Measurements from ENCODE around the gene EPB41L4A.
"Not testable (repeated sequence)": the region's sequence is repeated elsewhere in the genome, so short reads cannot be mapped to it uniquely, and the experiment has no call there.

EPB41L4A gene

GRCh38 chr5:112247960-112248359, 171.1 kb downstream of the EPB41L4A start:
- no peak for DNase-seq

- no peak for DNase-seq
Measured at GRCh38 chr5:112245656-112246055, 173.4 kb downstream of the EPB41L4A start.

- DNase-seq: peak; percentile 64
Measured at GRCh38 chr5:112239996-112240395, 179.1 kb downstream of the EPB41L4A start.

GRCh38 chr5:112238473-112238872, 180.6 kb downstream of the EPB41L4A start:
- DNase-seq: peak; percentile 40

GRCh38 chr5:112237456-112237855, 181.6 kb downstream of the EPB41L4A start:
- no peak for DNase-seq

- DNase-seq: no peak
Measured at GRCh38 chr5:112234000-112234399, 185.1 kb downstream of the EPB41L4A start.

- DNase-seq: no peak
Measured at GRCh38 chr5:112232667-112233066, 186.4 kb downstream of the EPB41L4A start.

- no peak for DNase-seq
Measured at GRCh38 chr5:112230606-112231005, 188.5 kb downstream of the EPB41L4A start.

- peak; percentile 72 for DNase-seq
Measured at GRCh38 chr5:112228667-112229066, 190.4 kb downstream of the EPB41L4A start.

- DNase-seq: no peak
Measured at GRCh38 chr5:112227911-112228631, 191.0 kb downstream of the EPB41L4A start.

- no peak for DNase-seq
Measured at GRCh38 chr5:112226215-112226614, 192.9 kb downstream of the EPB41L4A start.

- not testable (repeated sequence) for DNase-seq
Measured at GRCh38 chr5:112222997-112223396, 196.1 kb downstream of the EPB41L4A start.

GRCh38 chr5:112221128-112221527, 197.9 kb downstream of the EPB41L4A start:
- no peak for DNase-seq

GRCh38 chr5:112219000-112219399, 200.1 kb downstream of the EPB41L4A start:
- DNase-seq: no peak

- DNase-seq: no peak
Measured at GRCh38 chr5:112217843-112218579, 201.1 kb downstream of the EPB41L4A start.

- no peak for DNase-seq
Measured at GRCh38 chr5:112216140-112216539, 202.9 kb downstream of the EPB41L4A start.

- DNase-seq: peak; percentile 72
Measured at GRCh38 chr5:112210430-112211005, 208.6 kb downstream of the EPB41L4A start.

- DNase-seq: no peak
Measured at GRCh38 chr5:112208699-112209615, 210.1 kb downstream of the EPB41L4A start.

- DNase-seq: not testable (repeated sequence)
Measured at GRCh38 chr5:112208195-112208594, 210.9 kb downstream of the EPB41L4A start.

- no peak for DNase-seq
Measured at GRCh38 chr5:112205846-112206245, 213.2 kb downstream of the EPB41L4A start.

- no peak for DNase-seq
Measured at GRCh38 chr5:112203229-112203628, 215.8 kb downstream of the EPB41L4A start.

GRCh38 chr5:112202694-112203093, 216.4 kb downstream of the EPB41L4A start:
- DNase-seq: no peak

GRCh38 chr5:112201141-112201540, 217.9 kb downstream of the EPB41L4A start:
- no peak for DNase-seq

Measured in DMS53 (cell line).